OCI-LY1 (cell line): Measurements from ENCODE around the gene NCSTN.

Source experiments
- H2AFZ ChIP-seq: fragments of 200-600 bp; sonication (generic), shearing (Covaris generic); 2 replicates; pipeline ENCODE4 v1.6.0; 2014; ENCODE audit warnings: antibody characterized with exemption, mild to moderate bottlenecking, low read length
- H3F3A ChIP-seq: fragments of 200-600 bp; sonication (generic), shearing (Covaris generic); 2 replicates; pipeline ENCODE4 v1.6.0; 2014; ENCODE audit warnings: mild to moderate bottlenecking, antibody characterized with exemption, low read length, moderate library complexity; ENCODE audit not compliant: insufficient read depth
- H3K27ac ChIP-seq: fragments of 200-600 bp; sonication (generic); 2 replicates; pipeline ENCODE4 v1.5.1; 2014; ENCODE audit warnings: low read length, mixed run types, mild to moderate bottlenecking, low read depth; ENCODE audit not compliant: poor library complexity, severe bottlenecking
- H3K27me3 ChIP-seq: fragments of 200-600 bp; sonication (generic); 2 replicates; pipeline ENCODE4 v1.6.0; 2014; ENCODE audit warnings: antibody characterized with exemption, mild to moderate bottlenecking, low read length, moderate library complexity; ENCODE audit not compliant: insufficient read depth
- H3K36me3 ChIP-seq: fragments of 200-600 bp; sonication (generic); 2 replicates; pipeline ENCODE4 v1.6.1; 2014; ENCODE audit warnings: mild to moderate bottlenecking, antibody characterized with exemption, low read length, moderate library complexity, mixed read lengths; ENCODE audit not compliant: insufficient read depth
- H3K4me1 ChIP-seq: fragments of 200-600 bp; sonication (generic); 2 replicates; pipeline ENCODE4 v1.5.1; 2014; ENCODE audit warnings: mild to moderate bottlenecking, low read length, moderate library complexity; ENCODE audit not compliant: insufficient read depth, severe bottlenecking
- H3K4me2 ChIP-seq: fragments of 200-600 bp; sonication (generic), shearing (Covaris generic); 2 replicates; pipeline ENCODE4 v1.6.1; 2014; ENCODE audit warnings: low read length
- H3K4me3 ChIP-seq: fragments of 200-600 bp; sonication (generic); 2 replicates; pipeline ENCODE4 v1.5.1; 2014; ENCODE audit warnings: low read length, low read depth, mild to moderate bottlenecking, mixed read lengths; ENCODE audit not compliant: poor library complexity, severe bottlenecking
- H3K79me2 ChIP-seq: fragments of 200-600 bp; shearing (Covaris generic); 2 replicates; pipeline ENCODE4 v1.6.1; 2016; ENCODE audit warnings: mixed run types, low read length, mixed read lengths; ENCODE audit not compliant: insufficient read depth
- H3K9ac ChIP-seq: fragments of 200-600 bp; sonication (generic), shearing (Covaris generic); 2 replicates; pipeline ENCODE4 v1.6.1; 2014; ENCODE audit warnings: mild to moderate bottlenecking, low read length, mixed read lengths
- H3K9me2 ChIP-seq: fragments of 200-600 bp; sonication (generic), shearing (Covaris generic); 2 replicates; pipeline ENCODE4 v1.6.1; 2014; ENCODE audit warnings: low read depth, mild to moderate bottlenecking, low read length, mixed read lengths
- H3K9me3 ChIP-seq: fragments of 200-600 bp; shearing (Covaris generic); 2 replicates; pipeline ENCODE4 v1.6.1; 2014; ENCODE audit warnings: low read length, mixed read lengths
- H4K20me1 ChIP-seq: fragments of 200-600 bp; sonication (generic), shearing (Covaris generic); 2 replicates; pipeline ENCODE4 v1.6.0; 2016; ENCODE audit warnings: mild to moderate bottlenecking, low read length; ENCODE audit not compliant: insufficient read depth
- CTCF ChIP-seq: fragments of 200-600 bp; sonication (generic), shearing (Covaris generic); IDR thresholded peaks from 2 replicates; pipeline ENCODE4 v1.5.1; 2017; ENCODE audit warnings: mild to moderate bottlenecking, antibody characterized with exemption, low read length, moderate library complexity, mixed read lengths
- EZH2 ChIP-seq: fragments of 200-600 bp; sonication (generic), shearing (Covaris generic); IDR thresholded peaks from 2 replicates; pipeline ENCODE4 v1.8.0; 2017; ENCODE audit warnings: borderline replicate concordance, mixed run types, mild to moderate bottlenecking, antibody characterized with exemption, low read length, moderate library complexity, mixed read lengths

The NCSTN gene

GRCh38 chr1:160309571-160309970 lies 33.6 kb upstream of the NCSTN start:
- Histone ChIP-seq H3K9me2 (no peaks in the 10 kb centered on the region), H3F3A (no peaks in the 10 kb centered on the region), H3K79me2 (no peaks in the 10 kb centered on the region), H3K4me1 (peaks cover 15% of the 10 kb centered on the region), H3K4me2 (no peak overlapping the region), H3K36me3 (peaks cover 95% of the 10 kb centered on the region), H3K4me3 (no peak overlapping the region), H3K27ac (no peak overlapping the region), H3K27me3 (no peaks in the 10 kb centered on the region), H2AFZ (no peak overlapping the region), H3K9ac (no peak overlapping the region), H4K20me1 (no peaks in the 10 kb centered on the region), H3K9me3 (no peaks in the 10 kb centered on the region)
- no peak for TF ChIP-seq EZH2

GRCh38 chr1:160315359-160315758 lies 27.8 kb upstream of the NCSTN start:
- H3K79me2 ChIP-seq = 0 out of 2 replicates have a peak, but pooled peaks cover 7% of the 10 kb centered on the region
- no peak for TF ChIP-seq CTCF
- TF ChIP-seq EZH2 = no peak
- H3K4me2 ChIP-seq = no peak overlapping the region
- H2AFZ ChIP-seq = no peak overlapping the region
- H3F3A ChIP-seq = no peaks in the 10 kb centered on the region
- no peak overlapping the region for H3K27ac ChIP-seq
- no peak overlapping the region for H3K4me3 ChIP-seq
- H3K4me1 ChIP-seq = no peaks in the 10 kb centered on the region
- no peak overlapping the region for H3K9ac ChIP-seq
- peaks cover 94% of the 10 kb centered on the region for H3K36me3 ChIP-seq
- no peaks in the 10 kb centered on the region for H4K20me1 ChIP-seq
- H3K9me2 ChIP-seq = no peaks in the 10 kb centered on the region
- H3K27me3 ChIP-seq = no peaks in the 10 kb centered on the region
- H3K9me3 ChIP-seq = no peaks in the 10 kb centered on the region

- no peaks in the 10 kb centered on the region for H3K9me2 ChIP-seq
- peaks cover 93% of the 10 kb centered on the region for H3K36me3 ChIP-seq
- no peaks in the 10 kb centered on the region for H4K20me1 ChIP-seq
- no peaks in the 10 kb centered on the region for H3K9me3 ChIP-seq
- H3K9ac ChIP-seq = no peak overlapping the region
- no peak overlapping the region for H3K4me3 ChIP-seq
- no peaks in the 10 kb centered on the region for H3K4me1 ChIP-seq
- no peak overlapping the region for H3K4me2 ChIP-seq
- H3F3A ChIP-seq = no peaks in the 10 kb centered on the region
- no peak for TF ChIP-seq CTCF
- no peak for TF ChIP-seq EZH2
- no peak overlapping the region for H2AFZ ChIP-seq
- H3K79me2 ChIP-seq = 0 out of 2 replicates have a peak, but pooled peaks cover 14% of the 10 kb centered on the region
- H3K27ac ChIP-seq = no peak overlapping the region
- no peaks in the 10 kb centered on the region for H3K27me3 ChIP-seq
Observed at GRCh38 chr1:160322831-160323230, 20.4 kb upstream of the NCSTN start.

GRCh38 chr1:160325252-160325651 lies 17.9 kb upstream of the NCSTN start:
- H3K4me2 ChIP-seq = no peak overlapping the region
- no peak overlapping the region for H3K9ac ChIP-seq
- H3K9me3 ChIP-seq = no peaks in the 10 kb centered on the region
- no peaks in the 10 kb centered on the region for H3K4me1 ChIP-seq
- no peak overlapping the region for H3K27ac ChIP-seq
- no peaks in the 10 kb centered on the region for H3K27me3 ChIP-seq
- peaks cover 95% of the 10 kb centered on the region for H3K36me3 ChIP-seq
- no peaks in the 10 kb centered on the region for H4K20me1 ChIP-seq
- 0 out of 2 replicates have a peak, but pooled peaks cover 7% of the 10 kb centered on the region for H3K79me2 ChIP-seq
- TF ChIP-seq CTCF = no peak
- no peak for TF ChIP-seq EZH2
- H3K9me2 ChIP-seq = no peaks in the 10 kb centered on the region
- H2AFZ ChIP-seq = no peak overlapping the region
- H3F3A ChIP-seq = 0 out of 2 replicates have a peak, but pooled peaks cover 3% of the 10 kb centered on the region
- H3K4me3 ChIP-seq = no peak overlapping the region
